Trophoblast cell (in vitro differentiated cells and primary cell): ENCODE results near the gene PNPLA6.
A peak's percentile ranks its signal among the peaks of the same experiment; 100 is the strongest.

Experiments
- DNase-seq, 2 donors: peaks; one replicate each; pipeline ENCODE4 v3.0.0-alpha.2; 2016
- H2AFZ ChIP-seq: 2 replicates; pipeline ENCODE4 v1.6.1; 2013; ENCODE audit warnings: low read length, moderate library complexity, mild to moderate bottlenecking; ENCODE audit not compliant: insufficient read depth, poor library complexity
- H2AK5ac ChIP-seq: 2 replicates; pipeline ENCODE4 v1.6.1; 2013; ENCODE audit warnings: mild to moderate bottlenecking, low read length
- H2BK120ac ChIP-seq: 2 replicates; pipeline ENCODE4 v1.6.1; 2013; ENCODE audit warnings: low read length, mild to moderate bottlenecking, moderate library complexity; ENCODE audit not compliant: insufficient read depth, poor library complexity
- H2BK12ac ChIP-seq: 2 replicates; pipeline ENCODE4 v1.6.1; 2013; ENCODE audit warnings: mild to moderate bottlenecking, low read length, moderate library complexity
- H2BK5ac ChIP-seq: 2 replicates; pipeline ENCODE4 v1.6.1; 2013; ENCODE audit warnings: low read length, low read depth, moderate library complexity, mild to moderate bottlenecking; ENCODE audit not compliant: poor library complexity
- H3K14ac ChIP-seq: 2 replicates; pipeline ENCODE4 v1.6.1; 2013; ENCODE audit warnings: mild to moderate bottlenecking, low read length
- H3K18ac ChIP-seq: 2 replicates; pipeline ENCODE4 v1.6.1; 2013; ENCODE audit warnings: mild to moderate bottlenecking, low read length
- H3K23ac ChIP-seq: 2 replicates; pipeline ENCODE4 v1.6.1; 2013; ENCODE audit warnings: low read length
- H3K27ac ChIP-seq: 2 replicates; pipeline ENCODE4 v1.5.1; 2013; ENCODE audit warnings: low read depth, mild to moderate bottlenecking, inconsistent platforms, low read length, moderate library complexity
- H3K27me3 ChIP-seq: 2 replicates; pipeline ENCODE4 v1.6.1; 2013; ENCODE audit warnings: inconsistent platforms, mild to moderate bottlenecking, low read length, moderate library complexity; ENCODE audit not compliant: insufficient read depth
- H3K36me3 ChIP-seq, 2 experiments: 1 replicate in 1 of 2; 2 replicates in 1 of 2; pipeline ENCODE4 v1.6.1; 2013; ENCODE audit warnings: low read length in 2 of 2, mild to moderate bottlenecking in 2 of 2, moderate library complexity in 1 of 2; ENCODE audit not compliant: insufficient read depth in 2 of 2, control insufficient read depth in 1 of 2
- H3K4ac ChIP-seq: 2 replicates; pipeline ENCODE4 v1.6.1; 2013; ENCODE audit warnings: low read depth, mild to moderate bottlenecking, low read length, moderate library complexity
- H3K4me1 ChIP-seq, 2 experiments: 1 replicate in 1 of 2; 2 replicates in 1 of 2; pipeline ENCODE4 v1.6.1; 2013; ENCODE audit warnings: low read length in 2 of 2, mild to moderate bottlenecking in 2 of 2, moderate library complexity in 1 of 2; ENCODE audit not compliant: insufficient read depth in 2 of 2, control insufficient read depth in 1 of 2
- H3K4me2 ChIP-seq: 2 replicates; pipeline ENCODE4 v1.6.1; 2013; ENCODE audit warnings: inconsistent platforms, mild to moderate bottlenecking, low read length, moderate library complexity
- H3K4me3 ChIP-seq: 2 replicates; pipeline ENCODE4 v1.5.1; 2013; ENCODE audit warnings: mild to moderate bottlenecking, low read depth, low read length, inconsistent platforms
- H3K79me1 ChIP-seq: one replicate; pipeline ENCODE4 v1.6.1; 2013; ENCODE audit warnings: low read length
- H3K79me2 ChIP-seq: 2 replicates; pipeline ENCODE4 v1.6.1; 2013; ENCODE audit warnings: low read length, mild to moderate bottlenecking; ENCODE audit not compliant: control insufficient read depth, insufficient read depth, poor library complexity
- H3K9ac ChIP-seq: 2 replicates; pipeline ENCODE4 v1.6.1; 2013; ENCODE audit warnings: mild to moderate bottlenecking, low read length
- H3K9me3 ChIP-seq: 2 replicates; pipeline ENCODE4 v1.6.1; 2013; ENCODE audit warnings: low read depth, mild to moderate bottlenecking, control low read depth, inconsistent platforms, low read length; ENCODE audit not compliant: insufficient read depth
- H4K12ac ChIP-seq: 2 replicates; pipeline ENCODE4 v1.6.1; 2013; ENCODE audit warnings: low read depth, mild to moderate bottlenecking, low read length, moderate library complexity
- H4K8ac ChIP-seq: 2 replicates; pipeline ENCODE4 v1.6.1; 2013; ENCODE audit warnings: low read depth, mild to moderate bottlenecking, low read length, moderate library complexity
- H4K91ac ChIP-seq: one replicate; pipeline ENCODE4 v1.6.1; 2013; ENCODE audit warnings: low read depth, mild to moderate bottlenecking, low read length, moderate library complexity
- WGBS: extraction: QIAGEN DNeasy Blood & Tissue Kit; methylation state at CpG from one replicate; pipeline ENCODE4 v1.1.7; 2013; ENCODE audit warnings: missing lambda C conversion rate; ENCODE audit not compliant: insufficient read length, insufficient coverage; ENCODE audit errors: extremely low coverage; 5-methylcytosine and 5-hydroxymethylcytosine counted together

The PNPLA6 gene

DNA sequence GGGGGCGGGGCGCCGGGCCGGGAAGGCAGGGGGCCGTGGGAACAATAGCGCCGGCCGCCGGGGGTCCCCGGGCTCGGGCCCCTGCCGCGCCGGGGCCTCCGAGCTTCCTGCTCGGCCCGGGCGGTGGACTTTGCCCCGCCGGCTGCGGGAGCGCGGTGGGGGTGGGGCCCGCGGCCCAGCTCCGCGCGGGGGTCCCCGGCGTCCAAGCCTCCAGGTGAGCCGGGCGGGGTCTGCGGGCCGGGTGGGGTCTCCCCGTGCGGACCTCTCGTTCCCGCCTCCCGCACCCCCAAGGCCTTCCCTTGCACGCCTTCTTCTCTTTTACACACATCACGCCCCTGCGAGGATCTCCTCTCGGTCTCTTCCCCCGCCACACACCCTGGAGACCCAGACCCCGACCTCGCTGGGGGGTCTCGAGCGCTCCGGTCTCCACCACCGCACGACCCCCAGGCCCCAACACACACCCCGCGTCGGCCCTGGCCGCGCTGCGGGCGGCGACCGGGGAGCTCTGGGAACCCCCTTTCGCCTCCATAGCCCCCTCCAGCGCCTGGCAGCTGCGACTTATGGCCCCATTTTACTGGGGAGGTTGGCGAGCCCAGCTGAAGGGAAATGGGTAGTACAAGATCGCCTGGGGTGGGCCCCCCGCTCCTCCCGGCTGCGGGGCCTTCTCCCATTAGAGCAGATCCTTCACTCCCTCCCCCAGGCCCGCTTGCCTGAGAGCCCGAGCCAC lies 60.9 kb downstream of the PNPLA6 start:
- H4K8ac ChIP-seq = peak overlapping the region; percentile 58
- DNase-seq = no peak
- H3K18ac ChIP-seq = peak overlapping the region; percentile 30
- H3K36me3 ChIP-seq = no peaks in the 10 kb centered on the region
- peak overlapping the region; percentile 89 for H3K4me2 ChIP-seq
- H3K4me1 ChIP-seq = peaks cover 6 to 8% of the 10 kb centered on the region in 2 experiments
- H3K4me3 ChIP-seq = peak overlapping the region; percentile 83
- H4K12ac ChIP-seq = peak overlapping the region; percentile 72
- H3K27ac ChIP-seq = no peak overlapping the region
- H2AFZ ChIP-seq = peak overlapping the region; percentile 49
- peaks cover 3% of the 10 kb centered on the region for H3K79me2 ChIP-seq
- H3K9me3 ChIP-seq = no peaks in the 10 kb centered on the region
- peak overlapping the region; percentile 19 for H3K9ac ChIP-seq
- no peaks in the 10 kb centered on the region for H3K27me3 ChIP-seq
- peak overlapping the region; percentile 59 for H2AK5ac ChIP-seq
- H3K23ac ChIP-seq = no peak overlapping the region
- H4K91ac ChIP-seq = peak overlapping the region; percentile 5
- H3K79me1 ChIP-seq = peaks cover 4% of the 10 kb centered on the region
- no peak overlapping the region for H2BK5ac ChIP-seq
- WGBS = no CpG with 5 or more reads among the region's 70 CpGs
- no peak overlapping the region for H2BK12ac ChIP-seq
- peak overlapping the region; percentile 24 for H2BK120ac ChIP-seq
- peak overlapping the region; percentile 70 for H3K4ac ChIP-seq
- peak overlapping the region; percentile 40 for H3K14ac ChIP-seq

DNA sequence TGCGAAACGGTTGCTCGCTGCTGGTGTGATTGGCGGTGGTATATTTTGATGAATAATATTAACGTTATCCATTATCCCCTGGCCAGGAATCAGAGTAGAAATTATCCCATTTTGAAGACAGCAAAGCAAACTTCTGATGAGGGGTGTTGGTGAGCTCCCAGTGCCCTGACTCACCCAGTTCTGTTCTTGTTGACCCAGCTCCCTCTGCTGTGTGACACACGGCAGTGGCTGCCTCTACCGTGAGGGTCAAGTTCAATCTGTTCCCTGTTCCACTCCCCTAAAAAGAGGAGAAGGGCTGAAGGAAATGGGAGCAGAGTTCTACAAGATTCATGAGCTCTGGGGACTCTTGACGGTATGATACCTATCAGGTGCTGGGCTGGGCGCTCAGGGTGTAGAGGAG lies 62.2 kb downstream of the PNPLA6 start:
- no peak overlapping the region for H4K91ac ChIP-seq
- no peak overlapping the region for H3K4me2 ChIP-seq
- H3K9me3 ChIP-seq = no peaks in the 10 kb centered on the region
- H2BK12ac ChIP-seq = no peak overlapping the region
- H3K9ac ChIP-seq = no peak overlapping the region
- H2BK5ac ChIP-seq = no peak overlapping the region
- DNase-seq = no peak
- H3K18ac ChIP-seq = no peak overlapping the region
- H3K79me2 ChIP-seq = peaks cover 3% of the 10 kb centered on the region
- H3K27me3 ChIP-seq = no peaks in the 10 kb centered on the region
- no CpG with 5 or more reads among the region's 9 CpGs for WGBS
- no peak overlapping the region for H3K27ac ChIP-seq
- H3K4ac ChIP-seq = no peak overlapping the region
- H3K4me1 ChIP-seq = peaks cover 6 to 8% of the 10 kb centered on the region in 2 experiments
- H3K36me3 ChIP-seq = no peaks in the 10 kb centered on the region
- H2BK120ac ChIP-seq = no peak overlapping the region
- H2AK5ac ChIP-seq = no peak overlapping the region
- no peak overlapping the region for H4K12ac ChIP-seq
- H3K4me3 ChIP-seq = no peak overlapping the region
- H2AFZ ChIP-seq = no peak overlapping the region
- H3K79me1 ChIP-seq = peaks cover 4% of the 10 kb centered on the region
- no peak overlapping the region for H3K23ac ChIP-seq
- H3K14ac ChIP-seq = no peak overlapping the region
- no peak overlapping the region for H4K8ac ChIP-seq

- no peaks in the 10 kb centered on the region for H3K9me3 ChIP-seq
- no peak overlapping the region for H3K4me2 ChIP-seq
- no CpG with 5 or more reads among the region's 6 CpGs for WGBS
- H4K91ac ChIP-seq = no peak overlapping the region
- no peak overlapping the region for H3K9ac ChIP-seq
- H3K4ac ChIP-seq = no peak overlapping the region
- H3K27ac ChIP-seq = no peak overlapping the region
- H3K79me1 ChIP-seq = peaks cover 4% of the 10 kb centered on the region
- H3K18ac ChIP-seq = no peak overlapping the region
- no peak overlapping the region for H3K14ac ChIP-seq
- no peak overlapping the region for H2BK120ac ChIP-seq
- H4K8ac ChIP-seq = no peak overlapping the region
- H2BK12ac ChIP-seq = no peak overlapping the region
- no peak overlapping the region for H2BK5ac ChIP-seq
- no peak for DNase-seq
- H2AK5ac ChIP-seq = no peak overlapping the region
- no peak overlapping the region for H3K23ac ChIP-seq
- no peaks in the 10 kb centered on the region for H3K36me3 ChIP-seq
- H3K4me1 ChIP-seq = peaks cover 6 to 10% of the 10 kb centered on the region in 2 experiments
- no peak overlapping the region for H4K12ac ChIP-seq
- peaks cover 3% of the 10 kb centered on the region for H3K79me2 ChIP-seq
- H3K4me3 ChIP-seq = no peak overlapping the region
- no peak overlapping the region for H2AFZ ChIP-seq
- no peaks in the 10 kb centered on the region for H3K27me3 ChIP-seq
Observed at GRCh38 chr19:7598180-7598579, 62.7 kb downstream of the PNPLA6 start.

DNA sequence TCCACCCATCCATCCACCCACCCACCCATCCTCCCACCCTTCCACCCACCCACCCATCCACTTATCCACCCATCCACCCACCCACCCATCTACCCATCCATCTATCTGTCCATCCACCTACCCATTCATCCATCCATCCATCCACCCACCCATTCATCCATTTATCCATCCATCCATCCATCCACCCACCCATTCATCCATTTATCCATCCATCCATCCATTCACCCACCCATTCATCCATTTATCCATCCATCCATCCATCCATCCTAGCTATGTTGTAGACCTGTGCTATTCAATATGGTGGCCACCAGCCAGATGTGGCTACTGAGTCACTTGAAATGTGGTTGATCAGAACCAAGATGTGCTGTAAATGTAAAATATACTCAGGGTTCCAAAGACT lies 65.2 kb downstream of the PNPLA6 start:
- Histone ChIP-seq H2BK120ac (no peak overlapping the region), H3K4me2 (no peak overlapping the region), H3K9ac (no peak overlapping the region), H3K4ac (no peak overlapping the region), H3K18ac (no peak overlapping the region), H3K27ac (no peak overlapping the region), H3K36me3 (no peaks in the 10 kb centered on the region), H3K79me1 (peaks cover 4% of the 10 kb centered on the region), H2AK5ac (no peak overlapping the region), H4K12ac (no peak overlapping the region), H4K8ac (no peak overlapping the region), H3K14ac (no peak overlapping the region), H3K4me3 (no peak overlapping the region), H3K79me2 (peaks cover 3% of the 10 kb centered on the region), H2AFZ (no peak overlapping the region), H3K9me3 (no peaks in the 10 kb centered on the region), H3K27me3 (no peaks in the 10 kb centered on the region), H4K91ac (no peak overlapping the region), H3K4me1 (peaks cover 6 to 10% of the 10 kb centered on the region in 2 experiments), H2BK12ac (no peak overlapping the region), H3K23ac (no peak overlapping the region), H2BK5ac (no peak overlapping the region)
- DNase-seq = no peak
